Measurements from ENCODE around the gene METRN.

DNA sequence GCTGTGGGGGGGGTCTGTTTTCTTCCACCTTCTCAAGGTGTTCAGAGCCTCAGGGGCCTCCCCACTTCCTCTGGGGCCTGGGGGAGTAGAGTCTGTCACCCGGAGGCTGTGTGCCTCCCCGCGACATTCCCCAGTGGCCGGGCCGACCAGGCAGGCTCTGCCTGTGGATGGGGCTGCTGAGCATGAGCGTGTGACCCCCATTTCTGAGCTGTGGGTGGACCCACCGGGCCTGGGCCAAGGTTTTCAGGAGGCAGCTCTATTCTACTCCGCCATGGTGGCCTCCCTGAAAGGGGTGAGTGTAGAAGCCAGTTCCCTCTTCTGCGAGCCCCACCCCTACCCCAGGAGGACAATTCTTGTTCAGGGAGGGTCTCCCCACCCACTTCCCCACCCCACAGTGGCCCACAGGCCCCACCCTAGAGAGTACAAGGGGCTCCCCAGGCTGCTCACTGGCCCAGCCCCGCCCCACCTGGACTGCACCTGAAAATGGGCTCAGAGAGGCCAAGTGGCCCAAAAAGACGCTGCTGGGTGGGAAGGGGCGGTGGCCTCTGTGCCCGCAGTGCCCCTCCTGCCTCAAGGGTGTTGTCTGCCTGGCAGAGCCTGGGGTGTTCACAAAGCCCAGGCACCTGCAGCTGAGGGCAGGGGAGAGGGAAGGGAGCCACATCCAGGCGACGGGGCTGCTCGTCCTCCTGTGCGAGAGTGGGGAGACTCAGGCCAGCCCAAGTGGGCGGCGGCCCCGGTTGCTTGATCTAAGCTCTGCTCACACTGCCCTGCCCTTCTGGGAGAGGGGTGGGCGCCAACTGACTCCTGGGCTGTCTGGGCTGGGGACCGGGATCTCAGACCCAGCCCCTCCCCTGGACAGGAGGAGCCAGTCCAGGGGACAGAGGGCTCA, 47.0 kb downstream of the METRN start:
- TF ChIP-seq EZH2phosphoT487 (IDR thresholded peaks at IDR 0.05; ENCODE audit: borderline replicate concordance) = no peak
- TF ChIP-seq, protein P1, sequence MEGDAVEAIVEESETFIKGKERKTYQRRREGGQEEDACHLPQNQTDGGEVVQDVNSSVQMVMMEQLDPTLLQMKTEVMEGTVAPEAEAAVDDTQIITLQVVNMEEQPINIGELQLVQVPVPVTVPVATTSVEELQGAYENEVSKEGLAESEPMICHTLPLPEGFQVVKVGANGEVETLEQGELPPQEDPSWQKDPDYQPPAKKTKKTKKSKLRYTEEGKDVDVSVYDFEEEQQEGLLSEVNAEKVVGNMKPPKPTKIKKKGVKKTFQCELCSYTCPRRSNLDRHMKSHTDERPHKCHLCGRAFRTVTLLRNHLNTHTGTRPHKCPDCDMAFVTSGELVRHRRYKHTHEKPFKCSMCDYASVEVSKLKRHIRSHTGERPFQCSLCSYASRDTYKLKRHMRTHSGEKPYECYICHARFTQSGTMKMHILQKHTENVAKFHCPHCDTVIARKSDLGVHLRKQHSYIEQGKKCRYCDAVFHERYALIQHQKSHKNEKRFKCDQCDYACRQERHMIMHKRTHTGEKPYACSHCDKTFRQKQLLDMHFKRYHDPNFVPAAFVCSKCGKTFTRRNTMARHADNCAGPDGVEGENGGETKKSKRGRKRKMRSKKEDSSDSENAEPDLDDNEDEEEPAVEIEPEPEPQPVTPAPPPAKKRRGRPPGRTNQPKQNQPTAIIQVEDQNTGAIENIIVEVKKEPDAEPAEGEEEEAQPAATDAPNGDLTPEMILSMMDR (conservative IDR thresholded peaks at IDR 0.05; ENCODE audit: low read length) = no peak

All from Loucy (cell line).